ENCODE data around the gene DCPS. TPM values are rescaled to one million over a fixed set of nuclear protein-coding genes. Genes with fewer than 3 reads are reported as not detected.

DCPS gene
- total RNA-seq, 1 donor from 2014 or later = 15.5 TPM

DNA sequence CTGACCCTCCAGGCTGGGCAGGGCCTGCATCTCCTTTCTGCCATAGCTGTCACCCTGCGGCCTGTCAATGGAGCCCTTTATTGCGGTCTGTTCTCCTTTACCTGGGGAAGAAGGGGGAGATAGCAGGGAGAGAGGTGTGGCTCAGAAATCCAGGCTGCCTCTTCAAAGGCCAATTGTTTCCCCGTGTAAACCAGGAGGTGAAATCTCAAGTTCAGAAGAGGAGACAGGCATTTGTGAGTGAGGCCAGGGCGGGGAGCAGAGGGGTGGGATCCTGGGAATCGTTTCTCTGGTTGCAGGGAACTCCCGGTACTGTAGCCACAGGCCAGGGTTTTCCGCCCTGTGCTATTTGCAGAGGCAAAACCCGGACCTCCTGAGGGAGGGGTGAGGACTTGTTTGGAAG, 9.1 kb downstream of the DCPS start:
- no peak for ATAC-seq
- H3K27ac ChIP-seq = no peak overlapping the region

DNA sequence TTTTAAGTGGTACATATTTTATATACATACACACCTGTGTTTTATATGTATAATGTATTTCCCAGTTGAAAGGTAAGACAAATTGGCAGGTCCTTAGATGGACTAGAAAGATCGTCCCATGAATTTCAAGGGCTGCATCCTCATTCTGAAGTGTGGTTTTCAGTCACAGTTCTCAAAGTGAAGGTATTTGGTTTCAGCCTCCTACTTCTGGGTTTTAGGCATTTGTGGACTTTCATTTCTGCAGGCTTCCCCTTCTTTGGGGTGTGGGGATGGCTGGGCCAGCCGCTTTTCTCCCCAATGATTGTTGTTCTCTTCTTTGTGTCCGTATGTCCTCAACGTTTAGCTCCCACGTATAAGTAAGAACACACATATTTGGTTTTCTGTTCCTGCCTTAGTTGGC, 10.0 kb downstream of the DCPS start:
- H3K4me1 ChIP-seq = peaks cover 24% of the 10 kb centered on the region
- H3K27me3 ChIP-seq = no peaks in the 10 kb centered on the region
- intact Hi-C loops (cut with DNase I) = loop anchor here (5.0 kb wide), 2 partner anchors 123 to 168 kb away; no protein-coding TSS in a partner anchor
- H3K9me3 ChIP-seq = no peaks in the 10 kb centered on the region
- no peak overlapping the region for H3K27ac ChIP-seq
- no peak for DNase-seq
- TF ChIP-seq CTCF (IDR thresholded peaks at IDR 0.05) = no peak
- H3K4me3 ChIP-seq = no peak overlapping the region
- no peaks in the 10 kb centered on the region for H3K36me3 ChIP-seq
- ATAC-seq = no peak

More for the DNA sequence above, 9.1 kb downstream of the DCPS start:
- Histone ChIP-seq H3K9me3 (no peaks in the 10 kb centered on the region), H3K4me3 (no peak overlapping the region), H3K4me1 (peaks cover 16% of the 10 kb centered on the region), H3K36me3 (peaks cover 7% of the 10 kb centered on the region), H3K27me3 (no peaks in the 10 kb centered on the region)
- intact Hi-C loops (cut with DNase I) = loop anchor here (5.0 kb wide), 2 partner anchors 124 to 169 kb away; no protein-coding TSS in a partner anchor
- TF ChIP-seq CTCF (IDR thresholded peaks at IDR 0.05) = no peak
- no peak for DNase-seq

DNA sequence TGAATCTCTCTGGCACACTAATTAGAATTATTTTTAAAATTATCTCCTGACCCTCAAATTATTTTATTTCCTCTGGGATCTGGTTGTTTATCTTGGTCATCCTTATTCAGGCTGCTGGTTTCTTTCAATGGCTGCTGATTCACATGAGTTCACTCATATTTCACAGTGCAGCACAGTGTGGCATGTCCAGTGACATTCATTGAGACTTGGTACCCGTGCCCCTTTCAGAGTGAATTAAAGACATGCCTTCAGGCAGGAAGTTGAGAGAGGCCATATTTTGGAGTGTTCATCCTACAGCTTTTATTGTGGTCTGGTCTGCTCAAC, 13.5 kb downstream of the DCPS start:
- Histone ChIP-seq H3K27ac (peak overlapping the region; percentile 80), H3K36me3 (no peaks in the 10 kb centered on the region), H3K27me3 (no peaks in the 10 kb centered on the region), H3K4me3 (no peak overlapping the region), H3K9me3 (no peaks in the 10 kb centered on the region), H3K4me1 (peaks cover 27% of the 10 kb centered on the region)
- TF ChIP-seq CTCF (IDR thresholded peaks at IDR 0.05) = no peak
- DNase-seq (no peak), ATAC-seq (no peak)
- intact Hi-C loops (cut with DNase I) = no loop called here

DNA sequence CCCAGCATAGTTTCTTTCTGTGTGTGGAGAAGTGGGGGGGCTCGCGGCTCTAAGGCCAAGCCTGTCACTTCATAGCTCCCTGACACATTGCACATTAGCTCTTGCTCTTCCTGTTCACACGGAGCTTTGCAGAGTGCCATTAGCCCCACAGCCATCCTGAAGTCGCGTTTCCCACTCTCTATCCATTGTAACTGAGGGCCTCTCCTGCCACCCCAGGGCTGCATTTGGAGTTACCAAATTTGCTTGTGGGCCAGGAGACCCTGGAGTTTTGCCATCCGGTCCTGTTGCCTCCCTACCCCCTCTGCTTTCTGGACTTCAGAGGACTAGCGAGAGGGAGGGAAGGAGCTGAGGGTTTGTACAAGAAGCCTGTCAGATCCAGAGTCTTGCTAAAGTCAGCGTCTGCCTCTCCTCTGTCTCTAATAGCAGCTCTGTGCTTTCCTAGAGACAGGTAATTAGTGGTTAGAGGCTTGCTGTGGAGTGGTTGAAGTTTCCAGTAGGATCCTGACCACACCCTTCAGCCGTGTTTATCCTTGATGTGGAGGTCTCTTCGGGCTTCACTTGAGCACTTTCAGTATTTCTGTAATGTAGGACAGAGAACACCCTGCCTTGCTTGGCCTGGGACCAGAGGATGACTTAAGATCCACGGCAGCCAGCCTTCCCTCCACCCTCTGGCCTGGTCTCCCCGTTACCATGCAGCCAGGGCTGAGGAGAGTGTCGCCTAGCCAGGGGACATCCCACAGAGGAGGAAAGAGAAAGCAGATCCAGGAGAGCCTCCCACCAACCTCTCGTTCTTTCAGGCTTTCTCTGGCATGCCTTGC, 14.1 kb downstream of the DCPS start:
- TF ChIP-seq CTCF (IDR thresholded peaks at IDR 0.05) = no peak
- Histone ChIP-seq H3K27ac (peak overlapping the region; percentile 80), H3K4me3 (no peak overlapping the region), H3K9me3 (no peaks in the 10 kb centered on the region), H3K4me1 (peaks cover 27% of the 10 kb centered on the region), H3K36me3 (no peaks in the 10 kb centered on the region), H3K27me3 (no peaks in the 10 kb centered on the region)
- peak; percentile 71 for DNase-seq
- intact Hi-C loops (cut with DNase I) = no loop called here
- ATAC-seq = peak; percentile 88

- no peaks in the 10 kb centered on the region for H3K27me3 ChIP-seq
- intact Hi-C loops (cut with DNase I) = no loop called here
- no peak overlapping the region for H3K4me3 ChIP-seq
- H3K27ac ChIP-seq = peak overlapping the region; percentile 80
- H3K9me3 ChIP-seq = no peaks in the 10 kb centered on the region
- H3K36me3 ChIP-seq = no peaks in the 10 kb centered on the region
- ATAC-seq = peak; percentile 83
- no peak for TF ChIP-seq CTCF (IDR thresholded peaks at IDR 0.05)
- H3K4me1 ChIP-seq = peaks cover 27% of the 10 kb centered on the region
- no peak for DNase-seq
Measured at GRCh38 chr11:126318574-126319373, 14.9 kb downstream of the DCPS start.
